Ishikawa (cell line): ENCODE data around the gene ERGIC2.

ENCODE experiments used
- FOXM1 ChIP-seq: IDR thresholded peaks from 2 replicates; pipeline ENCODE4 v1.6.1; 2012; ENCODE audit warnings: low read depth, borderline replicate concordance
- MAX ChIP-seq: IDR thresholded peaks from 2 replicates; pipeline ENCODE4 v1.6.1; 2012
- TCF12 ChIP-seq: IDR thresholded peaks from 2 replicates; pipeline ENCODE4 v1.6.1; 2012; ENCODE audit warnings: low read depth

- no peak for TF ChIP-seq TCF12
- TF ChIP-seq MAX, result no peak
- no peak for TF ChIP-seq FOXM1
Measured at GRCh38 chr12:29405561-29405960, 24.6 kb upstream of the ERGIC2 start.
